ENCODE measurements around the gene CUBN. TPM values are rescaled to one million over a fixed set of nuclear protein-coding genes. Genes with fewer than 3 reads are reported as not detected.

The CUBN gene
- total RNA-seq, 6 experiments from 2014 or later = 0.43 to 1.7 (median 1.2) TPM

DNA sequence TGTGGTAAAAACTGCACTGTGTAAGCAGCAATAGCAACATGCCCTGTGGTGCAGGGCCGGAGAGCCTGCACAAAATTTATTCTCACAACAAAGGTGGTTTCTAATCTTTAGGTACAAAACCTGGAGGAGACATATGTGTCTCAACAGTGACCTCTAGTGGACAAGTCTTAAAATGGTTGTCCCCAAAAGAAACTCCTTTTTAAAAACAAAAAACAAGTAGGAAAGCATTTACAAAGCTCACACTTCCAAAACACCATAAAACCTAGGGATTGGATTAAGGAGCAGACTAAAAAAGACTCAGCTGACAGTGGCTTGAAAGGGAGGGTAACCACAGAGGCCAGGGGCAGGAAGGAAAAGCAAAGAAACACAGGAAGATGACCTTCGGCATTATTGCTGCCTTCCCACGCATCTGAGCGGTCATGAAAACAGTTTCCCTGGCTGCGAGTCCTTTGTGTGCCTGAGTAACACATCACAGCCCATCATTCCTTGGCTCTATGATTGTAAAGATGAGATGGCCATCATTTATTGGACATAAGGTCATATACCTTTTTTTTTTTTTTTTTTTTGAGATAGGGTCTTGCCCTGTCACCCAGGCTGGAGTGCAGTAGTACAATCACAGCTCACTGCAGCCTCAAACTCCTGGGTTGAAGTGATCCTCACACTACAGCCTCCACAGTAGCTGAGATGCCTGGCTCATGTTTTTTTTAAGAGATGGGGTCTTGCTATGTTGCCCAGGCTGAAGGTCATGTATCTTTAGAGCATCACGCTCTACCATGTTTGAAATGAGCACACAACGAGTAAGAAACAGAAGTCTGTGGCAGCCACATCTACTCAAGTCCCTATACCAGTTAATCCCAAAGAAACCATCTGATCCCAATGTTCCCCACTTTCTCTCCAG is 351.9 kb downstream of the CUBN start:
- H3K4me1 Mint-ChIP-seq (ENCODE audit: low read depth) = peaks cover 15% of the 10 kb centered on the region
- H3K27me3 Mint-ChIP-seq (ENCODE audit: insufficient read depth) = no peaks in the 10 kb centered on the region

DNA sequence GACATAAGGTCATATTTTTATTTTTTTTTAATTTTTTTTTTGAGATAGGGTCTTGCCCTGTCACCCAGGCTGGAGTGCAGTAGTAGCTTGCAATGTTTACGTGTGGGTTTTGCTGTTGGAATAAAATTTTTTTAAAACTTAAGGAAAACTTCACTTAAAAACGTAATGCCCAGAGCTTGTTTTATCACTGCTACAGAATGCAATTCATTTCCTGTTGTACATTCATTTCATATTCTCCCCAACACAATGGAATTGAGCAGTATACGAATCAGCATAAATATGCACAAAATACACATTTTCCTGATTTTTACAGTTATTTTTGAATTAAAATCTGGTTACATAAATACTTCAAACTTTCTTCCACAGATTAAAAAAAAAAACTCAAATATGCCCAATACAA is 352.7 kb downstream of the CUBN start:
- Mint-ChIP-seq H3K4me3 (peak overlapping the region; percentile 19; the same call in 1 of the 2 replicates), H3K27me3 (ENCODE audit: insufficient read depth) (no peaks in the 10 kb centered on the region), H3K36me3 (ENCODE audit: low read depth) (no peaks in the 10 kb centered on the region), H3K27ac (peak overlapping the region; percentile 45; the same call in 1 of the 2 replicates), H3K9me3 (no peaks in the 10 kb centered on the region), H3K4me1 (ENCODE audit: low read depth) (peaks cover 15% of the 10 kb centered on the region)
- TF ChIP-seq, protein P1, sequence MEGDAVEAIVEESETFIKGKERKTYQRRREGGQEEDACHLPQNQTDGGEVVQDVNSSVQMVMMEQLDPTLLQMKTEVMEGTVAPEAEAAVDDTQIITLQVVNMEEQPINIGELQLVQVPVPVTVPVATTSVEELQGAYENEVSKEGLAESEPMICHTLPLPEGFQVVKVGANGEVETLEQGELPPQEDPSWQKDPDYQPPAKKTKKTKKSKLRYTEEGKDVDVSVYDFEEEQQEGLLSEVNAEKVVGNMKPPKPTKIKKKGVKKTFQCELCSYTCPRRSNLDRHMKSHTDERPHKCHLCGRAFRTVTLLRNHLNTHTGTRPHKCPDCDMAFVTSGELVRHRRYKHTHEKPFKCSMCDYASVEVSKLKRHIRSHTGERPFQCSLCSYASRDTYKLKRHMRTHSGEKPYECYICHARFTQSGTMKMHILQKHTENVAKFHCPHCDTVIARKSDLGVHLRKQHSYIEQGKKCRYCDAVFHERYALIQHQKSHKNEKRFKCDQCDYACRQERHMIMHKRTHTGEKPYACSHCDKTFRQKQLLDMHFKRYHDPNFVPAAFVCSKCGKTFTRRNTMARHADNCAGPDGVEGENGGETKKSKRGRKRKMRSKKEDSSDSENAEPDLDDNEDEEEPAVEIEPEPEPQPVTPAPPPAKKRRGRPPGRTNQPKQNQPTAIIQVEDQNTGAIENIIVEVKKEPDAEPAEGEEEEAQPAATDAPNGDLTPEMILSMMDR (IDR thresholded peaks at IDR 0.05) = no peak
- DNase-seq = no peak

More for the DNA sequence above, 351.9 kb downstream of the CUBN start:
- no peaks in the 10 kb centered on the region for H3K9me3 Mint-ChIP-seq
- H3K27ac Mint-ChIP-seq = peak overlapping the region; percentile 49
- peak overlapping the region; percentile 19; the same call in 1 of the 2 replicates for H3K4me3 Mint-ChIP-seq
- peak; percentile 39 for DNase-seq
- TF ChIP-seq, protein P1 (IDR thresholded peaks at IDR 0.05) = peak; percentile 93
- H3K36me3 Mint-ChIP-seq (ENCODE audit: low read depth) = no peaks in the 10 kb centered on the region

Other genes starting within 250 kb of the CUBN start
- gene TRDMT1, start 71.9 kb upstream of the CUBN start, total RNA-seq (2021; fragmentation: NEBNext Ultra II Directional; extraction: Animal tissue kit (Norgen Biotek cat#: 25700)) = 10 to 100 TPM in 2 of 6 experiments, 1 to 10 TPM in 4; 6.8 to 13.0 (median 8.6) TPM
- over 10,000 TPM in 4 of 6 experiments, 1,000 to 10,000 TPM in 2; 9,623 to 12,540 (median 10,688) TPM for gene VIM, start 98.4 kb upstream of the CUBN start, total RNA-seq (2021; fragmentation: NEBNext Ultra II Directional; extraction: Animal tissue kit (Norgen Biotek cat#: 25700))

Measured in HFFc6 (cell line).